Neural cell (in vitro differentiated cells): ENCODE data around the gene UBE4A.

Experiments
- EP300 ChIP-seq: fragments of 450-650 bp; conservative IDR thresholded peaks from 2 replicates; pipeline ENCODE4 v1.6.1; 2014; ENCODE audit warnings: antibody characterized with exemption, mild to moderate bottlenecking, moderate library complexity; ENCODE audit not compliant: poor library complexity, severe bottlenecking
- EZH2 ChIP-seq: fragments of 200-600, 300-800 bp; shearing (Covaris generic), sonication (generic); IDR thresholded peaks from 2 replicates; pipeline ENCODE4 v1.6.1; 2014; ENCODE audit warnings: antibody characterized with exemption, low read length, borderline replicate concordance, mild to moderate bottlenecking; ENCODE audit not compliant: insufficient read depth, poor library complexity, severe bottlenecking
- TAF1 ChIP-seq: IDR thresholded peaks from 2 replicates; pipeline ENCODE4 v1.6.1; 2012; ENCODE audit warnings: low read depth
- TF ChIP-seq, protein P1 (sequence below): fragments of 450-650 bp; IDR thresholded peaks from 2 replicates; pipeline ENCODE4 v1.5.1; 2014; ENCODE audit warnings: antibody characterized with exemption, mild to moderate bottlenecking, moderate library complexity; ENCODE audit not compliant: poor library complexity, severe bottlenecking
- TF ChIP-seq, protein P2 (sequence below): IDR thresholded peaks from 2 replicates; pipeline ENCODE4 v1.6.1; 2012; ENCODE audit warnings: borderline replicate concordance

DNA sequence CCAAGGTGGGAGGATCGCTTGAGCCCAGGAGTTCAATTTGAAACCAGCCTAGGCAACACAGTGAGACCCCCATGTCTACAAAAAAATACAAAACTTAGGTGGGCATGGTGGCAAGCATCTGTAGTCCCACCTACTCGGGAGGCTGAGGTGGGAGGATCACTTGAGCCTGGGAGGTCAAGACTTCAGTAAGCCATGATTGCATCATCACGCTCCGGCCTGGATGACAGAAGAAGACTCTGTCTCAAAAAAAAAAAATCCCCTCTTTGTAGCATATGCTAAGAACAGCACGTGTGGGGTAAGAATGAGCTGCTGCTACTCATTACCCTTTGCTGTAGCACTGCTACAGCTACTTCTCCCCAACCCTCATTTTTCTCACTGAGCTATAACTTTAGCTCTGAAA lies 14.5 kb downstream of the UBE4A start:
- TF ChIP-seq EZH2 (no peak), EP300 (no peak), TAF1 (no peak)
- TF ChIP-seq, protein P1, sequence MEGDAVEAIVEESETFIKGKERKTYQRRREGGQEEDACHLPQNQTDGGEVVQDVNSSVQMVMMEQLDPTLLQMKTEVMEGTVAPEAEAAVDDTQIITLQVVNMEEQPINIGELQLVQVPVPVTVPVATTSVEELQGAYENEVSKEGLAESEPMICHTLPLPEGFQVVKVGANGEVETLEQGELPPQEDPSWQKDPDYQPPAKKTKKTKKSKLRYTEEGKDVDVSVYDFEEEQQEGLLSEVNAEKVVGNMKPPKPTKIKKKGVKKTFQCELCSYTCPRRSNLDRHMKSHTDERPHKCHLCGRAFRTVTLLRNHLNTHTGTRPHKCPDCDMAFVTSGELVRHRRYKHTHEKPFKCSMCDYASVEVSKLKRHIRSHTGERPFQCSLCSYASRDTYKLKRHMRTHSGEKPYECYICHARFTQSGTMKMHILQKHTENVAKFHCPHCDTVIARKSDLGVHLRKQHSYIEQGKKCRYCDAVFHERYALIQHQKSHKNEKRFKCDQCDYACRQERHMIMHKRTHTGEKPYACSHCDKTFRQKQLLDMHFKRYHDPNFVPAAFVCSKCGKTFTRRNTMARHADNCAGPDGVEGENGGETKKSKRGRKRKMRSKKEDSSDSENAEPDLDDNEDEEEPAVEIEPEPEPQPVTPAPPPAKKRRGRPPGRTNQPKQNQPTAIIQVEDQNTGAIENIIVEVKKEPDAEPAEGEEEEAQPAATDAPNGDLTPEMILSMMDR: no peak
- TF ChIP-seq, protein P2, sequence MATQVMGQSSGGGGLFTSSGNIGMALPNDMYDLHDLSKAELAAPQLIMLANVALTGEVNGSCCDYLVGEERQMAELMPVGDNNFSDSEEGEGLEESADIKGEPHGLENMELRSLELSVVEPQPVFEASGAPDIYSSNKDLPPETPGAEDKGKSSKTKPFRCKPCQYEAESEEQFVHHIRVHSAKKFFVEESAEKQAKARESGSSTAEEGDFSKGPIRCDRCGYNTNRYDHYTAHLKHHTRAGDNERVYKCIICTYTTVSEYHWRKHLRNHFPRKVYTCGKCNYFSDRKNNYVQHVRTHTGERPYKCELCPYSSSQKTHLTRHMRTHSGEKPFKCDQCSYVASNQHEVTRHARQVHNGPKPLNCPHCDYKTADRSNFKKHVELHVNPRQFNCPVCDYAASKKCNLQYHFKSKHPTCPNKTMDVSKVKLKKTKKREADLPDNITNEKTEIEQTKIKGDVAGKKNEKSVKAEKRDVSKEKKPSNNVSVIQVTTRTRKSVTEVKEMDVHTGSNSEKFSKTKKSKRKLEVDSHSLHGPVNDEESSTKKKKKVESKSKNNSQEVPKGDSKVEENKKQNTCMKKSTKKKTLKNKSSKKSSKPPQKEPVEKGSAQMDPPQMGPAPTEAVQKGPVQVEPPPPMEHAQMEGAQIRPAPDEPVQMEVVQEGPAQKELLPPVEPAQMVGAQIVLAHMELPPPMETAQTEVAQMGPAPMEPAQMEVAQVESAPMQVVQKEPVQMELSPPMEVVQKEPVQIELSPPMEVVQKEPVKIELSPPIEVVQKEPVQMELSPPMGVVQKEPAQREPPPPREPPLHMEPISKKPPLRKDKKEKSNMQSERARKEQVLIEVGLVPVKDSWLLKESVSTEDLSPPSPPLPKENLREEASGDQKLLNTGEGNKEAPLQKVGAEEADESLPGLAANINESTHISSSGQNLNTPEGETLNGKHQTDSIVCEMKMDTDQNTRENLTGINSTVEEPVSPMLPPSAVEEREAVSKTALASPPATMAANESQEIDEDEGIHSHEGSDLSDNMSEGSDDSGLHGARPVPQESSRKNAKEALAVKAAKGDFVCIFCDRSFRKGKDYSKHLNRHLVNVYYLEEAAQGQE: no peak
